ENCODE measurements around the gene STT3A.

DNA sequence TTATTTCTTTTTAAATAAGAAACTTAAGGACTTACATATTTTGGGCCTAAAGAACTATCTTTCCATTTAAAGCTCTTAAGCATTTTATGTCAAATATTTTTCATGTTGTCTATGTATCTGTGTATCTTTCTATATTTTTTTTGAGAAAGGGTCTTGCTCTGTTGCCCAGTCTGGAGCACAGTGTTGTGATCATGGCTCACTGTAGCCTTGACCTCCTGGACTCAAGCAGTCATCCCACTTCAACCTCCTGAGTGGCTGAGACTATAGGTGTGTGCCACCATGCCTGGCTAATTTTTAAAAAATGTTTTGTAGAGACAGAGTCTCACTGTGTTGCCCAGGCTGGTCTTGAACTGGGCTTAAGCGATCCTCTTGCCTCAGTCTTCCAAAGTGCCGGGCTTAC, 8.0 kb downstream of the STT3A start:
- TF ChIP-seq, protein P1, sequence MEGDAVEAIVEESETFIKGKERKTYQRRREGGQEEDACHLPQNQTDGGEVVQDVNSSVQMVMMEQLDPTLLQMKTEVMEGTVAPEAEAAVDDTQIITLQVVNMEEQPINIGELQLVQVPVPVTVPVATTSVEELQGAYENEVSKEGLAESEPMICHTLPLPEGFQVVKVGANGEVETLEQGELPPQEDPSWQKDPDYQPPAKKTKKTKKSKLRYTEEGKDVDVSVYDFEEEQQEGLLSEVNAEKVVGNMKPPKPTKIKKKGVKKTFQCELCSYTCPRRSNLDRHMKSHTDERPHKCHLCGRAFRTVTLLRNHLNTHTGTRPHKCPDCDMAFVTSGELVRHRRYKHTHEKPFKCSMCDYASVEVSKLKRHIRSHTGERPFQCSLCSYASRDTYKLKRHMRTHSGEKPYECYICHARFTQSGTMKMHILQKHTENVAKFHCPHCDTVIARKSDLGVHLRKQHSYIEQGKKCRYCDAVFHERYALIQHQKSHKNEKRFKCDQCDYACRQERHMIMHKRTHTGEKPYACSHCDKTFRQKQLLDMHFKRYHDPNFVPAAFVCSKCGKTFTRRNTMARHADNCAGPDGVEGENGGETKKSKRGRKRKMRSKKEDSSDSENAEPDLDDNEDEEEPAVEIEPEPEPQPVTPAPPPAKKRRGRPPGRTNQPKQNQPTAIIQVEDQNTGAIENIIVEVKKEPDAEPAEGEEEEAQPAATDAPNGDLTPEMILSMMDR (IDR thresholded peaks at IDR 0.05; ENCODE audit: low read length), result no peak
- no peak for TF ChIP-seq EZH2 (IDR thresholded peaks at IDR 0.05; ENCODE audit: borderline replicate concordance, low read length)

Measured in OCI-LY1 (cell line).